GM19035 (cell line): Measurements from ENCODE around the gene SPATA33.
"Not testable (repeated sequence)": the region's sequence is repeated elsewhere in the genome, so short reads cannot be mapped to it uniquely, and the experiment has no call there.

Experiments
- ATAC-seq: cut with Tn5 transposase; IDR thresholded peaks from one replicate; pipeline ENCODE4 v1.9.1; 2021; ENCODE audit not compliant: unreplicated experiment

Gene SPATA33

GRCh38 chr16:89691231-89691985 lies 33.8 kb downstream of the SPATA33 start:
- ATAC-seq, result no peak

- ATAC-seq, result no peak
Measured at GRCh38 chr16:89691986-89692569, 34.4 kb downstream of the SPATA33 start.

GRCh38 chr16:89693289-89693731 lies 35.7 kb downstream of the SPATA33 start:
- no peak for ATAC-seq

- no peak for ATAC-seq
Measured at GRCh38 chr16:89693931-89694783, 36.5 kb downstream of the SPATA33 start.

GRCh38 chr16:89694784-89695085 lies 37.1 kb downstream of the SPATA33 start:
- ATAC-seq, result not testable (repeated sequence)

- no peak for ATAC-seq
Measured at GRCh38 chr16:89695086-89695874, 37.6 kb downstream of the SPATA33 start.

- ATAC-seq, result no peak
Measured at GRCh38 chr16:89695875-89696669, 38.4 kb downstream of the SPATA33 start.

- no peak for ATAC-seq
Measured at GRCh38 chr16:89696670-89697128, 39.1 kb downstream of the SPATA33 start.

- no peak for ATAC-seq
Measured at GRCh38 chr16:89697161-89697615, 39.6 kb downstream of the SPATA33 start.

- ATAC-seq, result no peak
Measured at GRCh38 chr16:89697616-89698331, 40.1 kb downstream of the SPATA33 start.

- not testable (repeated sequence) for ATAC-seq
Measured at GRCh38 chr16:89698717-89699116, 41.1 kb downstream of the SPATA33 start.

- not testable (repeated sequence) for ATAC-seq
Measured at GRCh38 chr16:89699629-89700099, 42.0 kb downstream of the SPATA33 start.

- ATAC-seq, result peak; percentile 47
Measured at GRCh38 chr16:89700100-89700648, 42.5 kb downstream of the SPATA33 start.

- peak; percentile 5 for ATAC-seq
Measured at GRCh38 chr16:89700649-89701424, 43.2 kb downstream of the SPATA33 start.

- ATAC-seq, result peak; percentile 63
Measured at GRCh38 chr16:89701425-89702406, 44.1 kb downstream of the SPATA33 start, which contains the start of gene SPATA2L. TSS of gene SPATA2L (minus strand) at chr16:89701705. CDS start at chr16:89701232, 473 bp downstream.

- no peak for ATAC-seq
Measured at GRCh38 chr16:89704281-89704680, 46.6 kb downstream of the SPATA33 start.

- ATAC-seq, result no peak
Measured at GRCh38 chr16:89705006-89705405, 47.4 kb downstream of the SPATA33 start.
